ENCODE data around the gene BMP6.

DNA sequence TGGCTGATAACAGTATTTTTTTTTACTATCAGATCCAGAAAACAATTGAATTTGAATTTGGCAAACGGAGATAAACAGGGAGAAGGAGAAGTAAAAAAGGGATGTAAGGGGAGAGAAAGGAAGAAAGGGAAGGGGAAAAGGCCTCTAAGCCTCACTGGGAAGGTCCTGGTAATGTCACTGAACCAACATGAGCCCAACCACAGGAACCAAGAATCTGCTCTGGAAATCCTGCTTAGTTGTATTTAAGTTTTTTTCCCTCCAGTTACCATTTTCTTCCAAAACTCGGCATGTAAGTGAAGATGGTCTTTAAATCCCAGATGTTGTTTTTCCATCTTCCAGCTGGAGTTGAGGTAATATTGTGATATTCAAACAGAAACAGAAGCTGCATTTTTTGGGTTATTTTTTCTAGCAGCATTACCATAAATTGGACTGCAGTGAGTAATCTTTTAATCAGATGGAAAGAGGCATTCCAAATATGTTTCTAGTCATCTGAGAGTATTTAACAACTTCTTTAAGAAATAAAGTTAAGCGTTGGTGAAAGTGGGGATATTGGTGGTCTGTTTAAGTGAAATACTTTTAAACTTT lies 93.6 kb downstream of the BMP6 start:
- TF ChIP-seq POLR2AphosphoS5 (IDR thresholded peaks at IDR 0.05; ENCODE audit: low read depth, low read length) (no peak), FOXP2 (optimal IDR thresholded peaks at IDR 0.05; ENCODE audit: borderline replicate concordance, extremely low read depth, extremely low read length, insufficient read depth) (no peak), TAF1 (IDR thresholded peaks at IDR 0.05; ENCODE audit: borderline replicate concordance, insufficient read depth, low read length) (no peak), SIN3A (IDR thresholded peaks at IDR 0.05; ENCODE audit: borderline replicate concordance, insufficient read depth, low read length) (no peak)
- TF ChIP-seq, protein P1, sequence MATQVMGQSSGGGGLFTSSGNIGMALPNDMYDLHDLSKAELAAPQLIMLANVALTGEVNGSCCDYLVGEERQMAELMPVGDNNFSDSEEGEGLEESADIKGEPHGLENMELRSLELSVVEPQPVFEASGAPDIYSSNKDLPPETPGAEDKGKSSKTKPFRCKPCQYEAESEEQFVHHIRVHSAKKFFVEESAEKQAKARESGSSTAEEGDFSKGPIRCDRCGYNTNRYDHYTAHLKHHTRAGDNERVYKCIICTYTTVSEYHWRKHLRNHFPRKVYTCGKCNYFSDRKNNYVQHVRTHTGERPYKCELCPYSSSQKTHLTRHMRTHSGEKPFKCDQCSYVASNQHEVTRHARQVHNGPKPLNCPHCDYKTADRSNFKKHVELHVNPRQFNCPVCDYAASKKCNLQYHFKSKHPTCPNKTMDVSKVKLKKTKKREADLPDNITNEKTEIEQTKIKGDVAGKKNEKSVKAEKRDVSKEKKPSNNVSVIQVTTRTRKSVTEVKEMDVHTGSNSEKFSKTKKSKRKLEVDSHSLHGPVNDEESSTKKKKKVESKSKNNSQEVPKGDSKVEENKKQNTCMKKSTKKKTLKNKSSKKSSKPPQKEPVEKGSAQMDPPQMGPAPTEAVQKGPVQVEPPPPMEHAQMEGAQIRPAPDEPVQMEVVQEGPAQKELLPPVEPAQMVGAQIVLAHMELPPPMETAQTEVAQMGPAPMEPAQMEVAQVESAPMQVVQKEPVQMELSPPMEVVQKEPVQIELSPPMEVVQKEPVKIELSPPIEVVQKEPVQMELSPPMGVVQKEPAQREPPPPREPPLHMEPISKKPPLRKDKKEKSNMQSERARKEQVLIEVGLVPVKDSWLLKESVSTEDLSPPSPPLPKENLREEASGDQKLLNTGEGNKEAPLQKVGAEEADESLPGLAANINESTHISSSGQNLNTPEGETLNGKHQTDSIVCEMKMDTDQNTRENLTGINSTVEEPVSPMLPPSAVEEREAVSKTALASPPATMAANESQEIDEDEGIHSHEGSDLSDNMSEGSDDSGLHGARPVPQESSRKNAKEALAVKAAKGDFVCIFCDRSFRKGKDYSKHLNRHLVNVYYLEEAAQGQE (IDR thresholded peaks at IDR 0.05; ENCODE audit: insufficient read depth in 1 of 2, low read depth in 2 of 2, low read length in 2 of 2) = no peak
